HEK293T (cell line): ENCODE data around the gene NAGA.
"Not testable (repeated sequence)": the region's sequence is repeated elsewhere in the genome, so short reads cannot be mapped to it uniquely, and the experiment has no call there.

ENCODE experiments used
- CTCF ChIA-PET: fragments of 350-600 bp; formaldehyde crosslinking; extraction: SDS; loops from one replicate; lab custom pipeline; 2021; ENCODE audit warnings: antibody characterized with exemption, inconsistent platforms; lab: Yijun Ruan, JAX
- POLR2A ChIA-PET: fragments of 350-600 bp; formaldehyde crosslinking; extraction: SDS; loops from one replicate; lab custom pipeline; 2020; ENCODE audit warnings: antibody characterized with exemption, inconsistent platforms; lab: Yijun Ruan, JAX
- DNase-seq: peaks from one replicate; pipeline ENCODE4 v3.0.0; 2012; ENCODE audit warnings: mixed read lengths; ENCODE audit errors: extremely low spot score
- ARNT ChIP-seq: fragments of 450-650 bp; IDR thresholded peaks from 2 replicates; pipeline ENCODE4 v1.6.1; 2017; ENCODE audit warnings: mild to moderate bottlenecking
- BHLHE40 ChIP-seq: fragments of 450-650 bp; IDR thresholded peaks from 2 replicates; pipeline ENCODE4 v1.6.1; 2016; ENCODE audit warnings: mild to moderate bottlenecking, moderate library complexity, borderline replicate concordance
- CTBP1 ChIP-seq: fragments of 450-650 bp; IDR thresholded peaks from 2 replicates; pipeline ENCODE4 v1.6.1; 2016; ENCODE audit warnings: borderline replicate concordance
- FOXA1 ChIP-seq: fragments of 450-650 bp; IDR thresholded peaks from 2 replicates; pipeline ENCODE4 v1.6.1; 2016; ENCODE audit warnings: mild to moderate bottlenecking
- FOXK2 ChIP-seq: fragments of 450-650 bp; IDR thresholded peaks from 2 replicates; pipeline ENCODE4 v1.6.1; 2016; ENCODE audit warnings: mild to moderate bottlenecking
- FOXM1 ChIP-seq: fragments of 450-650 bp; IDR thresholded peaks from 2 replicates; pipeline ENCODE4 v1.6.1; 2017; ENCODE audit warnings: mild to moderate bottlenecking, borderline replicate concordance
- HDGF ChIP-seq: fragments of 450-650 bp; IDR thresholded peaks from 2 replicates; pipeline ENCODE4 v1.6.1; 2017; ENCODE audit warnings: antibody characterized with exemption, borderline replicate concordance
- L3MBTL2 ChIP-seq: fragments of 450-650 bp; conservative IDR thresholded peaks from 2 replicates; pipeline ENCODE4 v1.6.1; 2016; ENCODE audit warnings: mild to moderate bottlenecking
- LEF1 ChIP-seq: fragments of 450-650 bp; IDR thresholded peaks from 2 replicates; pipeline ENCODE4 v1.6.1; 2017; ENCODE audit warnings: mild to moderate bottlenecking, borderline replicate concordance
- NFRKB ChIP-seq: fragments of 450-650 bp; IDR thresholded peaks from 2 replicates; pipeline ENCODE4 v1.6.1; 2016; ENCODE audit warnings: mild to moderate bottlenecking, moderate library complexity
- PKNOX1 ChIP-seq: fragments of 450-650 bp; IDR thresholded peaks from 2 replicates; pipeline ENCODE4 v1.6.1; 2016
- SP1 ChIP-seq: fragments of 450-650 bp; IDR thresholded peaks from 2 replicates; pipeline ENCODE4 v1.6.1; 2017
- SUZ12 ChIP-seq: fragments of 450-650 bp; IDR thresholded peaks from 2 replicates; pipeline ENCODE4 v1.6.1; 2016; ENCODE audit warnings: mild to moderate bottlenecking
- TARDBP ChIP-seq: fragments of 450-650 bp; IDR thresholded peaks from 2 replicates; pipeline ENCODE4 v1.6.1; 2016
- ZNF384 ChIP-seq: fragments of 450-650 bp; IDR thresholded peaks from 2 replicates; pipeline ENCODE4 v1.6.1; 2016

The NAGA gene

GRCh38 chr22:42070517-42071422 is at the start of gene NAGA:
NAGA (minus strand) TSS chr22:42070812; CDS start chr22:42070297, 515 bp downstream.
- ChIA-PET CTCF (no interaction called here), POLR2A (interaction anchor here (0.6 to 3.5 kb wide), 13 partner anchors 8 to 124 kb away, joined by 3 to 53 read pairs (median 4); partner anchors contain the start of genes CENPM, NDUFA6 and SMDT1)
- TF ChIP-seq NFRKB (no peak), FOXA1 (no peak), HDGF (peak; percentile 88), L3MBTL2 (peak; percentile 99), TARDBP (no peak)
- DNase-seq, result peak; percentile 93

DNA sequence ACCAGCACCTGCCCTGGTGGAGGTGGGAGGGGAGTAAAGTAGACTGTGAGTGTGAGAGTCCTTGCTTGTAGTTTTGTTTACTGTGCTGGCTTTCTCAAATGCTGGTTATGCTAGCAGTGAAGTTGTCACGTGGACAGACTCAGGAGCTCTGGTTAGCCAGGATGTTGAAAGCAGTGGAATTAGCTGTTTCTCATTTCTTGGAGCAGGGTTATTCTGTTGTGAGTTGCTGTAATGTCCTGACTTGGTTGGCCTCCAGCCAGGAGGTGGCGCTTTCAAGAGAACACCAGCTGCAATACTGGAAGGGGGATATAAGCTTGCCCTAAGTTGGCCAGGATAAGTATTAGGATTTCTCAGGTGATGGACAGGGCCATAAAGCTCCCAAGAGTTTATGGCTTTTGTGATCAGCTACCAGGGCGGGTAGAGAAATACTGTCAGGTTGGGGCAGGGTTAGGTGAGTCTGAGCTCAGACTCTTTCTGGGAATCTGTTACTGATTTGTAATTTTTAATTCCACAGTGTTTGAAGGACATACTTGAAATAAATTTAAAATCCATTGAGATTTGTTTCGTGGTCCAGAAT is 46.3 kb upstream of the NAGA start:
- no peak for DNase-seq
- peak; percentile 15; the same call in 1 of the 2 replicates for TF ChIP-seq PKNOX1
- TF ChIP-seq FOXM1, result no peak
- no peak for TF ChIP-seq SUZ12
- ChIA-PET CTCF (interaction anchor here (0.5 to 1.1 kb wide), 4 partner anchors 133 to 322 kb away, joined by 3 read pairs; partner anchors contain the start of gene CENPM), POLR2A (interaction anchor here (0.6 kb wide), 1 partner anchor 52 kb away, joined by 3 read pairs; no protein-coding TSS in a partner anchor)

DNA sequence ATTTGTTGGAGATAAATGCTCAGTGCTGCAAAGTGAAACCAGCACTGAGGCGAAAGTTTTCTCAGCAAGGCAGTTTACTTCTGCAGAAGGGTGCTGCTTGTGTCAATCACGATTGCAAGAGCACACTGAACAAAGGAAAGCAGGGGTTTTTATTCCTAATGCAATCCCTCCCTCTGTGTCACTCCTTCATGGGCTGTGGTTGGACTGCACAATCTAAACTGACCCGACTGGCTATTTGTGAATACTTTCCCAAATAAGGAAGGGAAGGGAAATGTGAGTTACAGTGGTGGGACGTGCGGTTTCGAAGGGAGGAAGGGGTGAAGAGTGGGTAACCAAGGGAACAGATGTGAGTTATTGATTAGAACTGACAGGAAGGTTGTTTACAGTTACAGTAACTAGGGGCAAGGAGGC is 44.8 kb upstream of the NAGA start:
- POLR2A ChIA-PET, CTCF ChIA-PET, DNase-seq: not testable (repeated sequence)

GRCh38 chr22:42114721-42115120 is 44.1 kb upstream of the NAGA start:
- ChIA-PET POLR2A (no interaction called here), CTCF (no interaction called here)
- no peak for TF ChIP-seq ARNT
- TF ChIP-seq L3MBTL2, result no peak
- TF ChIP-seq SUZ12, result no peak
- TF ChIP-seq LEF1, result no peak
- no peak for TF ChIP-seq FOXM1
- TF ChIP-seq ZNF384, result no peak
- no peak for TF ChIP-seq PKNOX1
- TF ChIP-seq SP1, result no peak
- TF ChIP-seq CTBP1, result no peak
- no peak for TF ChIP-seq FOXK2
- no peak for TF ChIP-seq BHLHE40
- TF ChIP-seq TARDBP, result no peak
- DNase-seq, result peak; percentile 23

DNA sequence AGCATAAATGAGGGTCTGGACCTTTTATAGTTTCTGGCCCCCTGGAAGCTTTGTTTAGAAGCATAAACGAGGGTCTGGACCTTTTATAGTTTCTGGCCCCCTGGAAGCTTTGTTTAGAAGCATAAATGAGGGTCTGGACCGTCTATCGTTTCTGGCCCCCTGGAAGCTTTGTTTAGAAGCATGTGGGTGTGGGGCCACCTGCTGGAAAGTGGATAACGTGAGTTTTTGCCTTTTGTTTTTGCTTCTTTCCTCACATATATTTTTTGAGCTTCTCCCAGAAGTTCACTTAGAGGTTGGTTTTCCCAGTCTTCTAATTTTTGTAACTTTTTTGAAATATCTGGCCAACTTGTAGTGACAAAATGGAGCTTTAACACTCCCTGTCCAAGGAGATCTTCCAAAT is 42.2 kb upstream of the NAGA start:
- ChIA-PET CTCF (interaction anchor here (0.6 to 1.7 kb wide), 9 partner anchors 22 to 1441 kb away, joined by 3 to 13 read pairs (median 4); partner anchors contain the start of genes NDUFA6 and SEPTIN3), POLR2A (interaction anchor here (1.0 kb wide), 1 partner anchor 22 kb away, joined by 6 read pairs; the partner anchor contains the start of gene NDUFA6)
- DNase-seq, result peak; percentile 22

DNA sequence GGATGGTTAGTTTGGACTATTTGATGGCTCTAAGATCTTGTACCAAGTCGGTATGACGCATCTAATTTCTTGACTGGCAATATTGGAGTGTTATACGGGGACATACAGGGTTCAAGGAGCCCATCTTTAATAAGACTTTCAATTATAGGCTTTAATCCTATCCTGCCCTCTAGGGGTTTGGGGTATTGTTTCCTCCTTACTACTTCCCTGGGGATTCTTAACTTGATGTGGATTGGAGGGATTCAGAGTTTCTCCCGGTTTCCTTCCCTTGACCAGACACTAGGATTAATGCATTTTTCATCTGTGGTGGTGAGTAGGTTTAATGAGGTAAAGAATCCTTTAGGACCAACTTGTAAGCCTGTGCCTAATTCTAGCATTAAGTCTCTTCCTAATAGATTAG is 41.2 kb upstream of the NAGA start:
- ChIA-PET POLR2A (no interaction called here), CTCF (interaction anchor here (1.7 kb wide), 1 partner anchor 149 kb away, joined by 3 read pairs; no protein-coding TSS in a partner anchor)
- DNase-seq, result no peak
- TF ChIP-seq LEF1 (no peak), HDGF (no peak), ARNT (no peak), FOXK2 (no peak), SP1 (no peak), SUZ12 (no peak), NFRKB (no peak), TARDBP (no peak), L3MBTL2 (no peak)

GRCh38 chr22:42108848-42109247 is 38.2 kb upstream of the NAGA start:
- POLR2A ChIA-PET, result no interaction called here
- TF ChIP-seq CTBP1, result no peak
- no peak for TF ChIP-seq LEF1
- no peak for TF ChIP-seq TARDBP
- no peak for TF ChIP-seq FOXA1
- TF ChIP-seq NFRKB, result no peak
- CTCF ChIA-PET, result no interaction called here

DNA sequence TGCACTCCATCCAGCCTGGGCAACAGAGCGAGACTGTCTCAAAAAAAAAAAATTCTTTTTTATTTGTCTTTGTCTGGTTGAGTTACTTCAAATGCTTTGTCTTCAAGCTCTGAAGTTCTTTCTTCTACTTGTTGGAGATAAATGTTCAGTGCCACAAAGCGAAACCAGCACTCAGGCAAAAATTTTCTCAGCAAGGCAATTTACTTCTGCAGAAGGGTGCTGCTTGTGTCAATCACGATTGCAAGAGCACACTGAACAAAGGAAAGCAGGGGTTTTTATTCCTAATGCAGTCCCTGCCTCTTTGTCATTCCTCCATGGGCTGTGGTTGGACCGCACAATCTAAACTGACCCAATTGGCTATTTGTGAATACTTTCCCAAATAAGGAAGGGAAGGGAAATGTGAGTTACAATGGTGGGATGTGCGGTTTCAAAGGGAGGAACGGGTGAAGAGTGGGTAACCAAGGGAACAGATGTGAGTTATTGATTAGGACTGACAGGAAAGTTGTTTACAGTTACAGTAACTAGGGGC is 33.8 kb upstream of the NAGA start:
- CTCF ChIA-PET, POLR2A ChIA-PET, DNase-seq: not testable (repeated sequence)

More at GRCh38 chr22:42108848-42109247, 38.2 kb upstream of the NAGA start:
- DNase-seq, result no peak
